DMS 273 (cell line): Measurements from ENCODE around the gene C1orf159.
"Not testable (repeated sequence)": the region's sequence is repeated elsewhere in the genome, so short reads cannot be mapped to it uniquely, and the experiment has no call there.

Source experiments
- DNase-seq: peaks from one replicate; lab custom pipeline; 2025; ENCODE audit not compliant: unreplicated experiment; lab: John Stamatoyannopoulos, UW

The C1orf159 gene

GRCh38 chr1:1067860-1068516 lies 47.9 kb downstream of the C1orf159 start:
- no peak for DNase-seq

- no peak for DNase-seq
These were observed 48.5 kb downstream of the C1orf159 start for GRCh38 chr1:1067284-1067859.

GRCh38 chr1:1066403-1067283 lies 49.2 kb downstream of the C1orf159 start:
- no peak for DNase-seq

GRCh38 chr1:1065940-1066304 lies 50.0 kb downstream of the C1orf159 start:
- DNase-seq = not testable (repeated sequence)

- DNase-seq = no peak
These were observed 50.5 kb downstream of the C1orf159 start for GRCh38 chr1:1065265-1065939.

GRCh38 chr1:1063945-1064831 lies 51.7 kb downstream of the C1orf159 start:
- peak; percentile 79 for DNase-seq

GRCh38 chr1:1063261-1063944 lies 52.5 kb downstream of the C1orf159 start:
- DNase-seq = no peak

- DNase-seq = no peak
These were observed 53.3 kb downstream of the C1orf159 start for GRCh38 chr1:1062348-1063163.

- DNase-seq = no peak
These were observed 54.1 kb downstream of the C1orf159 start for GRCh38 chr1:1061682-1062345.

- DNase-seq = no peak
These were observed 55.4 kb downstream of the C1orf159 start for GRCh38 chr1:1060281-1061000.

- DNase-seq = peak; percentile 94
These were observed 56.2 kb downstream of the C1orf159 start for GRCh38 chr1:1059494-1060280.

GRCh38 chr1:1058921-1059493 lies 56.9 kb downstream of the C1orf159 start:
- DNase-seq = peak; percentile 77

GRCh38 chr1:1058088-1058905 lies 57.6 kb downstream of the C1orf159 start:
- DNase-seq = no peak

- not testable (repeated sequence) for DNase-seq
These were observed 58.2 kb downstream of the C1orf159 start for GRCh38 chr1:1057769-1058087.

GRCh38 chr1:1055841-1056736 lies 59.8 kb downstream of the C1orf159 start:
- DNase-seq = no peak
